T-cell (primary cell): Measurements from ENCODE around the gene TANGO2. TPM values are rescaled to one million over a fixed set of nuclear protein-coding genes. Genes with fewer than 3 reads are reported as not detected.

Experiments used
- ATAC-seq, 4 experiments: fragments of 200-7000 bp in 3 of 4; fragments of 150-1000 bp in 1 of 4; cut with Tn5 transposase; replicated peaks in 1 of 4; 1 replicate in 3 of 4; 2 replicates in 1 of 4; pipeline ENCODE4 v1.10.0; 2021; ENCODE audit warnings: moderate library complexity in 3 of 4, mild to moderate bottlenecking in 2 of 4, moderate number of reproducible peaks in 1 of 4
- CTCF ChIA-PET, 2 donors: fragments of 300-600 bp; sonication (Branson Sonifier 250); formaldehyde crosslinking; loops; one replicate each; lab custom pipeline; 2022; ENCODE audit warnings: antibody characterized with exemption in 2 of 2; lab: Charles Lee
- POLR2A ChIA-PET, 2 donors: fragments of 300-600 bp; sonication (Branson Sonifier 250); formaldehyde crosslinking; loops; one replicate each; lab custom pipeline; 2022; ENCODE audit warnings: antibody characterized with exemption in 2 of 2; lab: Charles Lee
- DNase-seq, 35 experiments: peaks; one replicate each; pipeline versions ENCODE4 v3.0.0 to v3.0.0-alpha.2; 2013 to 2023
- H3K27ac ChIP-seq: one replicate; pipeline ENCODE4 v1.5.1; 2013; ENCODE audit warnings: low read length
- H3K27me3 ChIP-seq, 2 experiments: replicated peaks in 1 of 2; 1 replicate in 1 of 2; 2 replicates in 1 of 2; pipeline versions ENCODE4 v1.6.1 to v1.7.0; 2013; ENCODE audit warnings: low read length in 1 of 2, mixed read lengths in 1 of 2; ENCODE audit not compliant: control insufficient read depth in 2 of 2, insufficient read depth in 2 of 2; ENCODE audit errors: extremely low read depth in 1 of 2
- H3K36me3 ChIP-seq, 2 donors: 1 replicate in 1 of 2; 2 replicates in 1 of 2; pipeline versions ENCODE4 v1.6.1 to v1.7.0; 2013; ENCODE audit warnings: low read length in 1 of 2; ENCODE audit not compliant: control insufficient read depth in 2 of 2, insufficient read depth in 1 of 2; ENCODE audit errors: extremely low read depth in 1 of 2
- H3K4me1 ChIP-seq, 2 experiments: 1 replicate in 1 of 2; 2 replicates in 1 of 2; pipeline versions ENCODE4 v1.6.1 to v1.7.0; 2013; ENCODE audit warnings: low read length in 2 of 2, mixed read lengths in 1 of 2; ENCODE audit not compliant: insufficient read depth in 2 of 2, control insufficient read depth in 1 of 2; ENCODE audit errors: extremely low read depth in 1 of 2
- H3K4me3 ChIP-seq, 2 donors: 1 replicate in 1 of 2; 2 replicates in 1 of 2; pipeline versions ENCODE4 v1.5.1 to v1.7.0; 2013; ENCODE audit warnings: mild to moderate bottlenecking in 2 of 2, low read length in 1 of 2, moderate library complexity in 1 of 2; ENCODE audit not compliant: control insufficient read depth in 1 of 2; ENCODE audit errors: extremely low read depth in 1 of 2
- H3K9me3 ChIP-seq: 2 replicates; pipeline ENCODE4 v1.7.0; 2013
- H3K27ac Mint-ChIP-seq, 2 donors: one replicate each; pipeline ENCODE4 v1.8.0; 2020 to 2021; ENCODE audit warnings: mild to moderate bottlenecking in 2 of 2, mixed read lengths in 2 of 2
- H3K27me3 Mint-ChIP-seq, 2 donors: one replicate each; pipeline ENCODE4 v1.8.0; 2021 to 2022; ENCODE audit warnings: mixed read lengths in 2 of 2
- H3K36me3 Mint-ChIP-seq: one replicate; pipeline ENCODE4 v1.8.0; 2021; ENCODE audit warnings: mixed read lengths
- H3K4me1 Mint-ChIP-seq, 3 donors: one replicate each; pipeline ENCODE4 v1.8.0; 2020 to 2022; ENCODE audit warnings: mixed read lengths in 3 of 3, mild to moderate bottlenecking in 1 of 3
- H3K4me3 Mint-ChIP-seq, 3 donors: one replicate each; pipeline ENCODE4 v1.8.0; 2020 to 2022; ENCODE audit warnings: mild to moderate bottlenecking in 3 of 3, mixed read lengths in 3 of 3, moderate library complexity in 3 of 3
- H3K9me3 Mint-ChIP-seq, 3 donors: one replicate each; pipeline ENCODE4 v1.8.0; 2020 to 2022; ENCODE audit warnings: mixed read lengths in 3 of 3
- WGBS: methylation state at CpG from one replicate; pipeline ENCODE4 v1.1.5; 2013; ENCODE audit warnings: missing lambda C conversion rate; ENCODE audit not compliant: insufficient coverage; 5-methylcytosine and 5-hydroxymethylcytosine counted together
- total RNA-seq, 35 experiments: library from RNA in 6 of 35; stranded (reverse) in 6 of 35; fragments of 120-200 nt in 1 of 35; gene quantifications; one replicate each; pipeline versions ENCODE4 v1.2.1 to v1.2.4 and lab custom pipeline; 2013 to 2026

Gene TANGO2
- total RNA-seq, 5 donors from 2014 or later (not counting 1 experiment from before 2014, with no cell fraction given) = 29.9 to 48.4 (median 43.7) TPM

DNA sequence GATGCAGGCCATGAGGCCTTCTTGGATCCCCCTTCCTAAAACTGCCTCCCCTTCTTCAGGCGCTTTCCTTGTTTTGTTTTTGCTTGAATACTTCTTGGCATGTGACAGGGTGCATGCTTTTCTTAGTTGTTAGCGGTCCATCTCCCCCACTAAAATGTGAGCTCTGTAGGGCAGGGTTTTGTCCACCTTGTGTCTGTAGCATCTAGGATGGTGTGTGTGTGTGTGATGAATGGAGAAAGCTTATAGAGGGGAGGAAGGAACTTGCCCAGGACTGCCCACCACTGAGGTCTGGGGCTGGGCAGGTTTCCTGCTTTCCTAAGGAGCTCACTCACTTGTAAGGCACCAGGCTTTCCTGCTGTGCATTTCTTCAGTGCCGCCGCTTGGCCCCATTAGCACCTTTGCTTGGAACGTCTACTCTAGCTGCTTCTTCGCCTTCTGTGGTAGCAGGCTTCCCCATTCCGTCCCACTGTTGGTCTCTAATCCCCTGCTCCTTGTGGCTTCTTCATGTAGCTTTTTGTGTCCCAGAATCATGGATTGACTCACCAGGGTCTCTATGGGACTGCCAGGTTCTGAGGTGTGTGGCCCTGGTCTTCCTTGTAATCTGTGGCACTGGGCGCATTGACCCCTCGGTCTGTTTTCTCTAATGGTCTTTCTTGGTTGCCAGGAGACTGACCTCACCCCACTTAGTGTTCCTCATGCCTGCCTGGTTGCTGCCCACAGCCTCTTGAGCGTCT is 62.4 kb downstream of the TANGO2 start:
- no peaks in the 10 kb centered on the region for H3K9me3 ChIP-seq
- H3K4me3 ChIP-seq = no peak overlapping the region
- H3K27ac ChIP-seq = no peak overlapping the region
- no peak for DNase-seq
- Mint-ChIP-seq H3K36me3 (peaks cover 21% of the 10 kb centered on the region), H3K4me3 (peak overlapping the region in 2 of 3 donors; percentile 8 to 77), H3K4me1 (peaks cover 56 to 62% (median 57%) of the 10 kb centered on the region in 3 donors), H3K9me3 (no peaks in the 10 kb centered on the region), H3K27me3 (no peaks in the 10 kb centered on the region), H3K27ac (peak overlapping the region; percentile 40 to 82)
- ATAC-seq = no peak
- ChIA-PET CTCF (interaction anchor here in 1 of 2 donors (1.6 kb wide), 1 partner anchor 18 kb away, joined by 3 read pairs; no protein-coding TSS in a partner anchor), POLR2A (no interaction called here)
- H3K27me3 ChIP-seq = no peaks in the 10 kb centered on the region
- 89% methylated on average over 8 of the region's 10 CpGs for WGBS
- H3K36me3 ChIP-seq = peaks cover 20 to 27% of the 10 kb centered on the region in 2 donors
- peaks cover 17 to 83% of the 10 kb centered on the region in 2 experiments for H3K4me1 ChIP-seq

DNA sequence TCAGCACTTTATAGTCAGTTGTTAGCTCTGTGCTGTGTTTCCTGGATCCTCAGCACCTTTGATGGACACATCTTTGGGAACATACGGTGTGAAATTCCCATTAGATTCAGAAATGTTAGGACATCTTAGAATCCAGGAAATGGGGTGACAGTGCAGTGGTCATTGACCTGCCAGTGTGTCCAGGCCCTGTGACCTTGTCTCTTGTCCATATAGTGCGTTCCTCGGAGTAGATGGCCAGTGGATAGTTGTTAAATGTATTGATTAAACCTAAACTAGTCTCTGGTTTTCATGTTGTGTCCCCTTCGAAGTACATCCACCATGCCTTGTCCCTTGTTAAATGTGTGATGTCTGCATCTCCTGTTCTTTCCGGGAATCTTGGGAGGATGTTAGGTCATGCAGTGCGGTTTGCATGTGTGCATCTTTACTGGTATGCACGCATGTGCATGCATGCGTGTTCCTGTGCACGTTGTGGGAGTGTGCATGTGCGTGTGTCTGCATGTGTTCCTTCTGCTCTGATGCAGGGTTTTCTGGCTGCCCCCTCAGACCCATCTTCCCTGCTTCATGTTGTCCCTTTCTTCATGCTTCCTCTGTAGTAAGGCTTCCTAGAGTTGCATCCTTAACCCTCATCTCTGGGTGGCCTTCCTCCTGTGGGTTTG is 63.1 kb downstream of the TANGO2 start:
- H3K4me3 Mint-ChIP-seq = peak overlapping the region in 1 of 3 donors; percentile 43
- CTCF ChIA-PET = interaction anchor here in 1 of 2 donors (1.6 kb wide), 1 partner anchor 17 kb away, joined by 3 read pairs; no protein-coding TSS in a partner anchor
- POLR2A ChIA-PET = no interaction called here

DNA sequence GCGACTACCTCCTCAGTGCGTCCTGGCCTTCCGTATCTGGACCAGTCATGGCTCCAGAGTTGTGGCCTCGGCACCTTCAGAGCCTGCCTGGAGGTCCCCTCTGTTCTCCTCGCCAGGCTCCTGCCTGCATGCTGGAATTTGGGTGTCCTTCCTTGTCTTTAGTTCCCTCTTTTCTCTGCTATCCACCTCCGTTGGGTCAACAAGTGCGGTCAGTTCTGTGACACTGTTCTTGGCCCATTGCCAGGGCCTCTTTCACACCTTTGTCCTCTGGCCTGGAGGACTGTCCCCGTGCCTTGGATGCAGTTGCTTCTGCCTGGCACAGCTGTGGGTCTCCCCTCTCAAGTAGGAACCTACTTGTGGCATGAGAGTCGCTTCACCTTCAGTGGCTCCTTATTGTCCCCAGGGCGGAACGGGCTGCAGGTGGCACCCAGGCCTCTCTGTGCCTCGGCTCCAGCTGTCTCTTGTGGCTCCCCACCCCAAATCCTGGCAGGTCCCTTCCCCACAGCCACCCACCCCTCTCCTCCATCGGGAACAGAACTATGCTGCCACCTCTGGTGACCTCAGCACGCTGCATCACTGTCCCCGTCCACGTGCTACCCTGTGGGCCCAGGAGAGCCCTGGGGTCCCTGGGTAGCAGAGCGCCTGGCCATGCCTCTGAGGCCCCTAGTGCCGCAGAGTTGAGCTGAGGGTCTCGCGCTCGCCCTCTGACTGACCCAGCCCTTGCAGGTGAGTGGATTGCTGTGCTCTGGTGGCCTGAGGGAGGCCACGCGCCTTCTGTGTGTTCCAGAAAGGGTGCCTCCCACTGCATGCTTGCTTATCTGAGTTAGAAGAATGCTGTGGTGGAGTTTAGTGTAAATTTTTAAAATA is 63.9 kb downstream of the TANGO2 start:
- Histone ChIP-seq H3K27me3 (no peaks in the 10 kb centered on the region), H3K4me1 (peaks cover 17 to 88% of the 10 kb centered on the region in 2 experiments), H3K36me3 (peaks cover 20 to 41% of the 10 kb centered on the region in 2 donors), H3K4me3 (no peak overlapping the region), H3K9me3 (no peaks in the 10 kb centered on the region), H3K27ac (no peak overlapping the region)
- ATAC-seq (no peak), DNase-seq (peak in 1 of 35 experiments; percentile 27)
- Mint-ChIP-seq H3K4me3 (peak overlapping the region in 1 of 3 donors; percentile 43), H3K27ac (peak overlapping the region in 1 of 2 donors; percentile 79), H3K9me3 (no peaks in the 10 kb centered on the region), H3K4me1 (peaks cover 53 to 62% (median 59%) of the 10 kb centered on the region in 3 donors), H3K27me3 (no peaks in the 10 kb centered on the region), H3K36me3 (peaks cover 29% of the 10 kb centered on the region)
- ChIA-PET CTCF (interaction anchor here in 1 of 2 donors (0.5 to 0.7 kb wide), 2 partner anchors 138 to 385 kb away, joined by 4 read pairs; no protein-coding TSS in a partner anchor), POLR2A (no interaction called here)
- 92% methylated on average over 21 of the region's 23 CpGs for WGBS

More for the DNA sequence above, 63.1 kb downstream of the TANGO2 start:
- Histone ChIP-seq H3K4me3 (no peak overlapping the region), H3K9me3 (no peaks in the 10 kb centered on the region), H3K27ac (no peak overlapping the region), H3K27me3 (no peaks in the 10 kb centered on the region), H3K36me3 (peaks cover 20 to 33% of the 10 kb centered on the region in 2 donors), H3K4me1 (peaks cover 17 to 88% of the 10 kb centered on the region in 2 experiments)
- Mint-ChIP-seq H3K9me3 (no peaks in the 10 kb centered on the region), H3K36me3 (peaks cover 23% of the 10 kb centered on the region), H3K27ac (peak overlapping the region in 1 of 2 donors; percentile 40), H3K4me1 (peaks cover 56 to 62% (median 57%) of the 10 kb centered on the region in 3 donors), H3K27me3 (no peaks in the 10 kb centered on the region)
- DNase-seq = no peak
- 98% methylated on average over 10 of the region's 10 CpGs for whole genome bisulfite sequencing
- ATAC-seq = no peak

DNA sequence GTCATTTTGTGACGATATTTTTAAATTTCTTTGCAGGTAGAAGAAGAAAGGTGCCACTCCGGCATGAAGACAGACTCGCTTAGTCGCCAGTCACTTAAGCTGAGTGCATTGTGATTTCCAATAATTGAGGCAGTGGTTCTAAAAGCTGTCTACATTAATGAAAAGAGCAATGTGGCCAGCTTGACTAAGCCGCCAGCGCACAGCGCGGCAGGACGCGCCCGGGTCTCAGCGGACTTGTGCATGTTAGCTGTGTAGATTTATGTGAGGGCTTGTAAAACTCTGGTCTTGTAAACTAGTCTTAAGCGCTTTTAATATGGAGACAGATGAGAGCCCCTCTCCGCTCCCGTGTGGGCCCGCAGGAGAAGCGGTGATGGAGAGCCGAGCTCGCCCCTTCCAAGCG is 64.7 kb downstream of the TANGO2 start:
- 99% methylated on average over 12 of the region's 20 CpGs for WGBS
- H3K27ac ChIP-seq = no peak overlapping the region
- Mint-ChIP-seq H3K9me3 (no peaks in the 10 kb centered on the region), H3K27me3 (no peaks in the 10 kb centered on the region), H3K4me1 (peaks cover 53 to 62% (median 61%) of the 10 kb centered on the region in 3 donors), H3K36me3 (peaks cover 36% of the 10 kb centered on the region), H3K4me3 (no peak overlapping the region), H3K27ac (no peak overlapping the region)
- peaks cover 23 to 50% of the 10 kb centered on the region in 2 donors for H3K36me3 ChIP-seq
- peaks cover 16 to 95% of the 10 kb centered on the region in 2 experiments for H3K4me1 ChIP-seq
- DNase-seq (no peak), ATAC-seq (no peak)
- H3K27me3 ChIP-seq = no peaks in the 10 kb centered on the region
- H3K4me3 ChIP-seq = no peak overlapping the region
- ChIA-PET CTCF (interaction anchor here in 1 of 2 donors (0.5 kb wide), 1 partner anchor 139 kb away, joined by 4 read pairs; no protein-coding TSS in a partner anchor), POLR2A (no interaction called here)
- H3K9me3 ChIP-seq = no peaks in the 10 kb centered on the region

DNA sequence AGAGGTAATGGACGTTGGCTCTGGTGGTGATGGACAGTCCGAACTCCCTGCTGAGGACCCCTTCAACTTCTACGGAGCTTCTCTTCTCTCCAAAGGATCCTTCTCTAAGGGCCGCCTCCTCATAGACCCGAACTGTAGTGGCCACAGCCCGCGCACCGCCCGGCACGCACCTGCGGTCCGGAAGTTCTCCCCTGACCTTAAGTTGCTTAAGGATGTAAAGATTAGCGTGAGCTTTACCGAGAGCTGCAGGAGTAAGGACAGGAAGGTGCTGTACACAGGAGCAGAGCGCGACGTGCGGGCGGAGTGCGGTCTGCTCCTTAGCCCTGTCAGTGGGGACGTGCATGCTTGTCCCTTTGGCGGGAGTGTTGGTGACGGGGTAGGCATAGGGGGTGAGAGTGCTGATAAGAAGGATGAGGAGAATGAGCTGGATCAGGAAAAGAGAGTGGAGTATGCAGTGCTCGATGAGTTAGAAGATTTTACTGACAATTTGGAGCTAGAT is 65.2 kb downstream of the TANGO2 start:
- Mint-ChIP-seq H3K27me3 (no peaks in the 10 kb centered on the region), H3K9me3 (no peaks in the 10 kb centered on the region), H3K4me1 (peaks cover 51 to 60% (median 60%) of the 10 kb centered on the region in 3 donors), H3K36me3 (peaks cover 39% of the 10 kb centered on the region), H3K4me3 (no peak overlapping the region), H3K27ac (peak overlapping the region in 1 of 2 donors; percentile 44)
- ATAC-seq (no peak), DNase-seq (no peak)
- Histone ChIP-seq H3K27ac (no peak overlapping the region), H3K36me3 (peaks cover 26 to 55% of the 10 kb centered on the region in 2 donors), H3K9me3 (no peaks in the 10 kb centered on the region), H3K4me1 (peaks cover 12 to 95% of the 10 kb centered on the region in 2 experiments), H3K4me3 (no peak overlapping the region), H3K27me3 (no peaks in the 10 kb centered on the region)
- POLR2A ChIA-PET = no interaction called here
- CTCF ChIA-PET = no interaction called here
- WGBS = 96% methylated on average over 19 of the region's 24 CpGs
